ENCODE measurements around the gene CD52. TPM values are rescaled to one million over a fixed set of nuclear protein-coding genes. Genes with fewer than 3 reads are reported as not detected.

CD52 gene
- not detected in 2 replicates for total RNA-seq

GRCh38 chr1:26317612-26318337 lies at the start of gene CD52:
Gene CD52, plus strand, starts transcription at chr1:26317958. Its CDS starts 60 bp downstream, at chr1:26318018.
- DNase-seq (ENCODE audit: low read depth), result no peak

- no peak for DNase-seq (ENCODE audit: low read depth)
Observed at GRCh38 chr1:26268290-26269197, 49.2 kb upstream of the CD52 start.

- DNase-seq (ENCODE audit: low read depth), result no peak
Observed at GRCh38 chr1:26269198-26269550, 48.6 kb upstream of the CD52 start.

- DNase-seq (ENCODE audit: low read depth), result no peak
Observed at GRCh38 chr1:26274801-26275425, 42.8 kb upstream of the CD52 start.

- peak; percentile 81 for DNase-seq (ENCODE audit: low read depth)
Observed at GRCh38 chr1:26275580-26276431, 42.0 kb upstream of the CD52 start.

- no peak for DNase-seq (ENCODE audit: low read depth)
Observed at GRCh38 chr1:26276432-26276838, 41.3 kb upstream of the CD52 start.

GRCh38 chr1:26277261-26277661 lies 40.5 kb upstream of the CD52 start:
- no peak for DNase-seq (ENCODE audit: low read depth)

GRCh38 chr1:26277719-26278118 lies 40.0 kb upstream of the CD52 start:
- no peak for DNase-seq (ENCODE audit: low read depth)

- DNase-seq (ENCODE audit: low read depth), result no peak
Observed at GRCh38 chr1:26278303-26278702, 39.5 kb upstream of the CD52 start.

- DNase-seq (ENCODE audit: low read depth), result peak; percentile 72
Observed at GRCh38 chr1:26278724-26279455, 38.9 kb upstream of the CD52 start.

GRCh38 chr1:26279456-26280332 lies 38.1 kb upstream of the CD52 start, which contains the start of gene SH3BGRL3:
Gene SH3BGRL3, plus strand, starts transcription at chr1:26280086. Its CDS starts 70 bp downstream, at chr1:26280156.
- peak; percentile 51 for DNase-seq (ENCODE audit: low read depth)

GRCh38 chr1:26280333-26281042 lies 37.3 kb upstream of the CD52 start:
- no peak for DNase-seq (ENCODE audit: low read depth)

- no peak for DNase-seq (ENCODE audit: low read depth)
Observed at GRCh38 chr1:26281091-26281958, 36.4 kb upstream of the CD52 start.

GRCh38 chr1:26281971-26282370 lies 35.8 kb upstream of the CD52 start:
- no peak for DNase-seq (ENCODE audit: low read depth)

GRCh38 chr1:26282401-26282918 lies 35.3 kb upstream of the CD52 start:
- no peak for DNase-seq (ENCODE audit: low read depth)

- DNase-seq (ENCODE audit: low read depth), result no peak
Observed at GRCh38 chr1:26283279-26283853, 34.4 kb upstream of the CD52 start.

- DNase-seq (ENCODE audit: low read depth), result no peak
Observed at GRCh38 chr1:26283871-26284596, 33.7 kb upstream of the CD52 start.

Measured in renal cortical epithelial cell (primary cell).